ENCODE data around the gene AJUBA.
A peak's percentile ranks its signal among the peaks of the same experiment; 100 is the strongest.

Gene AJUBA

DNA sequence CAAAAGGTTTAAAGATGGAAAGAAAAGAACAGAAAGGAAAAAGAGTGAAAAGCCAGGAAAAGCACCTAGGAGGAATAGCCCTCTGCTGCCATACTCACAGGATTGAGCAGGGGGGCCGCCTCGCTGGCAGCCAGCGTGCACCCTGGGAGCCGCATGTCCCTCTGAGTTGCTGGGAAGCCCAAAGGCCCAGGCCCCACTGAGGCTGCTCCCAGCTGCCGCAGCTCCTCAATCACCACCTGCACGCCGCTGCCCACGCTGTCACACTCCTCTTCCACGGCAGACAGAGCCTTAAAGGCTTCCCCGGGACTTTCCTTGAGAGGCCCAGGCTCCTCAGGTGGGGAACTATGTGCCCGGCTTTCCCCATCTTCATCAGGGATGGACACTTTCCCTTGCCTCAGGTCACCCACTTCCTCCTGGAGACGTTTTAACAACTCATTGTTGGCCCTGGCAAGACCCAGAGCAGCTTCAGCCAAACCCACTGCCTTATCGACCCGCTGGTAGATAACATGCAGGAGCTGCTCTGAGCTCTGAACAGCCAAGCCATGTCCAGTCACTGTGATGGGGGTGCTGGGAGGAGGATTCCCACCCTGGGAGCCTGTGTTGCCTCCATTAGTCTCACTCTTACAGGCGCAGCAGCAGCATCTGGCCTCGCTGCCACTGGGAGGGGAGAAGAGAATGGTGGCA lies 16.1 kb upstream of the AJUBA start:
- in situ Hi-C loops (cut with MboI; ENCODE audit: low pct_unique_long_range_greater_than_20kb, low sequenced_read_pairs, unreplicated experiment): no loop called here
- no peak for TF ChIP-seq CTCF (IDR thresholded peaks at IDR 0.05; ENCODE audit: extremely low read depth, insufficient read depth, missing control alignments)
- DNase-seq (ENCODE audit: low spot score): no peak

DNA sequence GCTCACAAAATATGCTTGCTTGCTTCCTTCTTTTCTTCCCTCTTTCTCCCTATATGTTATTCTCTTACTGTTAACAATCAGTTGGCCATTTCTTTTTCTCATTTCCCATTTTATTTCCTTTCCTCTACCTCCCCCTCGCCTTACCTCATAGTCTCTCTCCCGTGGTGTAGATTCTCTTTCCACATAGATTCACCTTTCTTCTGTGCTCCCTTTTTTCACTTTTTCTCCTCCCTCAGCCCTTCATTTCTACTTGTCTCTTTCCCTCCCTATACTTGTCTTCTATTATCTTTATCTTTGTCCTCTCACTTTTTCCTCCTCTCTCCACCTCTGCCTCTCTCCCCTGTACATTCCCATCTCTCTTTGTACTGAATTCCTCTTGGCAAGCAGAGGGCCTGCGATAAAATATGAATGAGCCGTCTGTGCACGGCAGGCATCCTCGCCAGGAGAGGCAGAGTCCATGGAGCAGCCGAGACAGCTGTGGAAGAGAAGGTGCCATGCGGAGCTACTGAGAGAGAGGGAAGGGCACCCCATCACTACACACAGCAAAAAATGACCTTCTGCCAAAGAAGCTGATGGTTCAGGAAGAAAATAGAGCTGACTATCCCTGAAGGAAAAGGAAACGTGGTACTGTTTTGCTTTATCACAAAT lies 15.4 kb upstream of the AJUBA start:
- in situ Hi-C loops (cut with MboI; ENCODE audit: low pct_unique_long_range_greater_than_20kb, low sequenced_read_pairs, unreplicated experiment): no loop called here
- DNase-seq (ENCODE audit: low spot score): no peak
- TF ChIP-seq CTCF (IDR thresholded peaks at IDR 0.05; ENCODE audit: extremely low read depth, insufficient read depth, missing control alignments): no peak

GRCh38 chr14:22996768-22997654 lies 14.7 kb upstream of the AJUBA start:
- in situ Hi-C loops (cut with MboI; ENCODE audit: low pct_unique_long_range_greater_than_20kb, low sequenced_read_pairs, unreplicated experiment): no loop called here
- no peak for DNase-seq (ENCODE audit: low spot score)
- TF ChIP-seq CTCF (IDR thresholded peaks at IDR 0.05; ENCODE audit: extremely low read depth, insufficient read depth, missing control alignments): no peak

GRCh38 chr14:22995889-22996625 lies 13.7 kb upstream of the AJUBA start:
- in situ Hi-C loops (cut with MboI; ENCODE audit: low pct_unique_long_range_greater_than_20kb, low sequenced_read_pairs, unreplicated experiment): no loop called here
- DNase-seq (ENCODE audit: low spot score): peak; percentile 27
- no peak for TF ChIP-seq CTCF (IDR thresholded peaks at IDR 0.05; ENCODE audit: extremely low read depth, insufficient read depth, missing control alignments)

- in situ Hi-C loops (cut with MboI; ENCODE audit: low pct_unique_long_range_greater_than_20kb, low sequenced_read_pairs, unreplicated experiment): no loop called here
- TF ChIP-seq CTCF (IDR thresholded peaks at IDR 0.05; ENCODE audit: extremely low read depth, insufficient read depth, missing control alignments): peak; percentile 74
- peak; percentile 52 for DNase-seq (ENCODE audit: low spot score)
These were observed 12.5 kb upstream of the AJUBA start for GRCh38 chr14:22994762-22995275.

DNA sequence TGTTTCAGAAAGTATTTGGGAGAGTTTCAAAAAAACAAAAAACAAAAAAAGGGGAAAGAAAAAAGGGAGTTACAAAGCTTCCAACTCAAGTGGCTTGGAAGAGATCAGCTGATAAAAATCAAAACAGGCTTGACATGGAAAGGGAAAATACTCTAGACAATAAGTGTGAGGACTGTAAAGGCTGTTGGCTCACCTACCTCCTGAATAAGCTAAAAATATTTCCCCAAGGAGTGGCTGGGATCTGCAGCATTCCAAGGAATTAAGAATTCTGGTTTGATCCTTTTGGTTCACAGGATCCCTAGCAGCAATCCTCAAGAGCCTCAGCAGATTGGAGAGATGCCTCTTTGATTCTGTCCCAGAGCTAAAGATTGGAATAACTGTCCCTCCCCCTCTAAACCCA lies 11.2 kb upstream of the AJUBA start:
- in situ Hi-C loops (cut with MboI; ENCODE audit: low pct_unique_long_range_greater_than_20kb, low sequenced_read_pairs, unreplicated experiment): no loop called here
- TF ChIP-seq CTCF (IDR thresholded peaks at IDR 0.05; ENCODE audit: extremely low read depth, insufficient read depth, missing control alignments): no peak
- no peak for DNase-seq (ENCODE audit: low spot score)
